Upper lobe of left lung (tissue), 6 donors: ENCODE results near the gene NRXN3. TPM values are rescaled to one million over a fixed set of nuclear protein-coding genes. Genes with fewer than 3 reads are reported as not detected.

Experiments used
- ATAC-seq, 2 donors: fragments of 200-7000 bp; cut with Tn5 transposase; one replicate each; pipeline ENCODE4 v1.9.1; 2022; ENCODE audit warnings: mild to moderate bottlenecking in 2 of 2, moderate library complexity in 2 of 2; ENCODE audit not compliant: low FRiP score in 2 of 2
- DNase-seq, 2 donors: peaks; one replicate each; pipeline ENCODE4 v3.0.0-alpha.2; 2019 to 2020
- H3K27ac ChIP-seq, 4 donors: fragments of 200-600 bp; sonication (generic); one replicate each; pipeline ENCODE4 v1.5.1; 2016 to 2019
- H3K27me3 ChIP-seq, 4 donors: fragments of 200-600 bp; sonication (generic); one replicate each; pipeline ENCODE4 v1.5.1; 2017 to 2019
- H3K36me3 ChIP-seq, 4 donors: fragments of 200-600 bp; sonication (generic); one replicate each; pipeline ENCODE4 v1.5.1; 2016 to 2019
- H3K4me1 ChIP-seq, 4 donors: fragments of 200-600 bp; sonication (generic); one replicate each; pipeline ENCODE4 v1.5.1; 2018 to 2019
- H3K4me3 ChIP-seq, 4 donors: fragments of 200-600 bp; sonication (generic); one replicate each; pipeline ENCODE4 v1.5.1; 2017 to 2019; ENCODE audit warnings: mild to moderate bottlenecking in 2 of 4, moderate library complexity in 1 of 4
- H3K9me3 ChIP-seq, 4 donors: fragments of 200-600 bp; sonication (generic); one replicate each; pipeline ENCODE4 v1.5.1; 2018 to 2019
- EP300 ChIP-seq, 4 donors: sonication (generic); formaldehyde crosslinking; IDR thresholded peaks; one replicate each; pipeline ENCODE4 v1.5.1; 2017; ENCODE audit warnings: antibody characterized with exemption in 4 of 4, control low read depth in 2 of 4
- POLR2A ChIP-seq, 4 donors: fragments of 450-650 bp; IDR thresholded peaks; one replicate each; pipeline ENCODE4 v1.5.1; 2016 to 2017; ENCODE audit warnings: antibody characterized with exemption in 4 of 4, mild to moderate bottlenecking in 2 of 4
- POLR2AphosphoS5 ChIP-seq, 2 donors: sonication (generic); formaldehyde crosslinking; IDR thresholded peaks; one replicate each; pipeline ENCODE4 v1.5.1; 2017; ENCODE audit warnings: antibody characterized with exemption in 2 of 2
- WGBS, 2 donors: methylation state at CpG; one replicate each; pipeline ENCODE4 v1.1.5; 2017 to 2018; 5-methylcytosine and 5-hydroxymethylcytosine counted together
- total RNA-seq, 6 donors: library from RNA; depleted of rRNA in 4 of 6; stranded (reverse); fragments of >200 nt in 4 of 6; gene quantifications; one replicate each; pipeline versions ENCODE4 v1.1.0 to v1.2.1, GENCODE V29; 2016 to 2021
- TF ChIP-seq, protein P1 (sequence below), 6 experiments: fragments of 450-650 bp in 4 of 6; fragments of 200-600 bp in 2 of 6; sonication (generic) in 2 of 6; IDR thresholded peaks; one replicate each; pipeline ENCODE4 v1.5.1; 2016 to 2019; ENCODE audit warnings: antibody characterized with exemption in 6 of 6
- donor health status: DM: no; HTN: no; CAD: no; lungs with moderate emphysema.
- donor health status: DM: no; HTN: yes; CAD: no; lungs with severe emphysema.

Gene NRXN3
- total RNA-seq, 6 donors from 2014 or later = 4.4 to 14.9 (median 7.2) TPM

DNA sequence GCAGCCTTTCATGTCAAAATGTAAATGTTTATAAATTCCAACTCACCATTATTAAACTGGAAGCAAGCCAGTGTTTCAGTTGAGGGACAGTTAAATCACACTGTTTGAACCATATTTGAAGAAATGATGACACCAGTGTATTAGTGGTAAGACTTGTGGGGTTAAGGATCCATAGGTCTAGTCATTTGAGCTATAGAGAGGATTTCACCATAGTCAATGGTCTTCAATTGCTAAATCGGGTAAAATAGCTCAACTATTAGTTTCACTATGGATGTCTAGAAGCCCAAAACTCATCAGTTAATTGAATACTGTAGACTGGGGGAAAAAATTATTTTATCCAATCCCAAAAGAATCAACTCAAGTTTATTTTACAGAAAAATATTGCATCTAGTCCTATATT, 659.1 kb downstream of the NRXN3 start:
- Histone ChIP-seq H3K9me3 (no peaks in the 10 kb centered on the region), H3K4me3 (no peak overlapping the region), H3K36me3 (no peaks in the 10 kb centered on the region), H3K27ac (no peak overlapping the region), H3K4me1 (no peaks in the 10 kb centered on the region), H3K27me3 (no peaks in the 10 kb centered on the region)
- WGBS, 2 donors = 88 to 96% methylated on average over 1 of the region's 1 CpG
- no peak for DNase-seq
- no peak for ATAC-seq
- no peak for TF ChIP-seq EP300 (IDR thresholded peaks at IDR 0.05)
- TF ChIP-seq POLR2A (IDR thresholded peaks at IDR 0.05) = no peak
- TF ChIP-seq POLR2AphosphoS5 (IDR thresholded peaks at IDR 0.05) = no peak
- TF ChIP-seq, protein P1, sequence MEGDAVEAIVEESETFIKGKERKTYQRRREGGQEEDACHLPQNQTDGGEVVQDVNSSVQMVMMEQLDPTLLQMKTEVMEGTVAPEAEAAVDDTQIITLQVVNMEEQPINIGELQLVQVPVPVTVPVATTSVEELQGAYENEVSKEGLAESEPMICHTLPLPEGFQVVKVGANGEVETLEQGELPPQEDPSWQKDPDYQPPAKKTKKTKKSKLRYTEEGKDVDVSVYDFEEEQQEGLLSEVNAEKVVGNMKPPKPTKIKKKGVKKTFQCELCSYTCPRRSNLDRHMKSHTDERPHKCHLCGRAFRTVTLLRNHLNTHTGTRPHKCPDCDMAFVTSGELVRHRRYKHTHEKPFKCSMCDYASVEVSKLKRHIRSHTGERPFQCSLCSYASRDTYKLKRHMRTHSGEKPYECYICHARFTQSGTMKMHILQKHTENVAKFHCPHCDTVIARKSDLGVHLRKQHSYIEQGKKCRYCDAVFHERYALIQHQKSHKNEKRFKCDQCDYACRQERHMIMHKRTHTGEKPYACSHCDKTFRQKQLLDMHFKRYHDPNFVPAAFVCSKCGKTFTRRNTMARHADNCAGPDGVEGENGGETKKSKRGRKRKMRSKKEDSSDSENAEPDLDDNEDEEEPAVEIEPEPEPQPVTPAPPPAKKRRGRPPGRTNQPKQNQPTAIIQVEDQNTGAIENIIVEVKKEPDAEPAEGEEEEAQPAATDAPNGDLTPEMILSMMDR (IDR thresholded peaks at IDR 0.05) = no peak

DNA sequence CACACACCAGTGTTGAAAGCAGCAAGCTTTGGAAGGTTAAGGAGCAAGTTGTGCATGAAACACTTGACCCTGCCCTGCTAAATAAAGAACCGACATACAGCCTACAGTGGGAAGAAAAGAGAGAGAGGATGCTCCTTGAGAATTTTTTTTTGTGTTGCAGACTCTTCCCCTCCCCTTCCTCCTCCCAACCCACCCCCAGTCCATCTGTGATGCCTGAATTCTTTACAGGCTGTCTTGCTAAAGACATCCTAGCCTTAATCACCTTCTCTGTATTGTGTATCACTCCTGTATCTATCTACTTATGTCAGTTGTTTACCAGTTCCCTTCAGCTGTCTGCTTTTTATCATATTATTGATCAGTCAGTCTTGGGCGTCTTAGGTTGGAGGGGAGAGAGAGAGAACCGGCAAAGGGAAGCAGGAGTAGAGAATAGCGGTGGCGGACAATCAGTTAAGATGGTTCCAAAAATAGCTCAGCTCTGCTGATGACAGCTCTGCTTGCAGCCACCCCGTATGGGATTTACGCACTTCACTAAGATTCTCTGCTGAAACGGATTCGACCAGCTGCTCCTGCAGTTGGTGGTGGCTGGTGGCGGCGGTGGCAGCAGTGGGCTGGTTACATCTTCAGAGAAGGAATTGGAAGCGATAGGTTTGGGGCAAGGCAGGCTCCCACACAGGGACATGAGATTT, 664.7 kb downstream of the NRXN3 start:
- peak in 1 of 2 donors; percentile 66 for DNase-seq
- 50 to 56% methylated on average over 12 of the region's 12 CpGs for WGBS, 2 donors

DNA sequence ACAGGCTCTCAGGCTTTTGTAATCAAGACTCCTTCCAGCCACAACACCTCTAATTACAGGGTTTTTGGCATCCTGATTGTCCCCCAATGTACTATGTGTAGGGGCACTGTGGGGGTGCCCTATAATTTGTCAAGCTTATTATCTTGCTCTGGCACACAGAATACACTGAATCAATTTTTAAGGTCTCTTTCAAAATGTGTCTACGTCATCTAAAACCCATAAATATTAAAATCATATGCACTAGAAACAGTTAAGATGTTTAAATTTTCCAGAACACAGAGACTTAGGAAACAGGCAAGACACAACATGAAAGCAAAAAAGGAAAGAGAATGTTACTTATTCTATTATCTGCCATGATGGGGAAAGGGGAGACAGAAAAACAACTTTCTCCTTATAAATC, 665.7 kb downstream of the NRXN3 start:
- Histone ChIP-seq H3K4me1 (no peaks in the 10 kb centered on the region), H3K27me3 (no peaks in the 10 kb centered on the region), H3K4me3 (no peak overlapping the region), H3K27ac (no peak overlapping the region), H3K9me3 (no peaks in the 10 kb centered on the region), H3K36me3 (no peaks in the 10 kb centered on the region)
- no peak for DNase-seq
- 84 to 88% methylated on average over 1 of the region's 1 CpG for WGBS, 2 donors
- no peak for ATAC-seq
- TF ChIP-seq EP300 (IDR thresholded peaks at IDR 0.05) (no peak), POLR2A (IDR thresholded peaks at IDR 0.05) (no peak), POLR2AphosphoS5 (IDR thresholded peaks at IDR 0.05) (no peak)
- TF ChIP-seq, protein P1 (IDR thresholded peaks at IDR 0.05) = no peak

More for the DNA sequence above, 664.7 kb downstream of the NRXN3 start:
- TF ChIP-seq, protein P1 (IDR thresholded peaks at IDR 0.05) = no peak
- no peak for TF ChIP-seq POLR2AphosphoS5 (IDR thresholded peaks at IDR 0.05)
- no peak for TF ChIP-seq POLR2A (IDR thresholded peaks at IDR 0.05)
- TF ChIP-seq EP300 (IDR thresholded peaks at IDR 0.05) = no peak
- Histone ChIP-seq H3K4me3 (no peak overlapping the region), H3K27ac (no peak overlapping the region), H3K27me3 (no peaks in the 10 kb centered on the region), H3K9me3 (no peaks in the 10 kb centered on the region), H3K36me3 (no peaks in the 10 kb centered on the region), H3K4me1 (no peaks in the 10 kb centered on the region)
- no peak for ATAC-seq

DNA sequence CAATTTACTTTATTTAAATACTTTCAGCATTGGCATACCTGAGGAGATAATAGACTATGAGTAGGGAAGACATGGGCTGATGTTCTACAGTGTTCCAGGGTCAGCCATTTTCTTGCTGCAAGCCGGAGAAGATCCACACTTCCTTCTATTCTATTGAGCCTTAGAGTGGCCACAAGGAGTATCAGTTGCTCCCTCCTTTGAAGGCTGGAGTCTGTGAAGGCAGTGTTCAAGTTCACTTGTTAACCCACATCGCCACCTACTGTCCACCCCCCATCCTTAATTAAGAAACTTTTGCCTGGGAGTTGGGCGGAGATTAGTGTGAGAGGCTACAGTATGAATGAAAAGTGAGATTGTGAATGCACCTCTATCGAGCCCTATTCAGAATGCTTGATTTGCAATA, 666.6 kb downstream of the NRXN3 start:
- Histone ChIP-seq H3K27me3 (no peaks in the 10 kb centered on the region), H3K4me3 (no peak overlapping the region), H3K27ac (no peak overlapping the region), H3K4me1 (no peaks in the 10 kb centered on the region), H3K9me3 (no peaks in the 10 kb centered on the region), H3K36me3 (no peaks in the 10 kb centered on the region)
- TF ChIP-seq, protein P1 (IDR thresholded peaks at IDR 0.05) = peak in 4 of 6 experiments; percentile 9 to 31 (median 21)
- TF ChIP-seq POLR2AphosphoS5 (IDR thresholded peaks at IDR 0.05) = no peak
- no peak for TF ChIP-seq EP300 (IDR thresholded peaks at IDR 0.05)
- DNase-seq = peak in 1 of 2 donors; percentile 21
- ATAC-seq = no peak
- WGBS, 2 donors = 28 to 40% methylated on average over 4 of the region's 4 CpGs

DNA sequence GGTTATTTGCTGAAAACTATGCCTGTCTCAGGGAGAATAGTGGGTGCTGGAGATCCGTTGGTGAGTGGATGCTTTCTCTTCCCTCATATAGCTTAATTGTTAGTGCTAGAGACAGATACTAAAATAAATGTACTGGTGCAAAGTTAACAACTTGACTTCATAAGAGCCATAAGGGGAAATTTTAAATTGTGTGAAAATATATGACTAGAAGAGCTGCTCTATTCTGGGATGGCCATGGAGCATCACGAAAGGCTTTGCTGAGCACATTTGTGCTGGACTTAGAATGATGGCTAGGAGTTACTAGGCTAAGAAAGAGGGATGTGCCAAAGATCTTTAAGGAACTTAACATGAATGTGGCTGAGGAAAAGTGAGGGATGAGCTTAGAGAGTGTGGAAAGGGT, 668.8 kb downstream of the NRXN3 start:
- no peak overlapping the region for H3K27ac ChIP-seq
- no peaks in the 10 kb centered on the region for H3K4me1 ChIP-seq
- DNase-seq (no peak), ATAC-seq (no peak)
- WGBS, 2 donors = 86 to 93% methylated on average over 2 of the region's 2 CpGs
- TF ChIP-seq POLR2AphosphoS5 (IDR thresholded peaks at IDR 0.05) (no peak), EP300 (IDR thresholded peaks at IDR 0.05) (no peak), POLR2A (IDR thresholded peaks at IDR 0.05) (no peak)
- TF ChIP-seq, protein P1 (IDR thresholded peaks at IDR 0.05) = no peak
- no peak overlapping the region for H3K4me3 ChIP-seq
- no peaks in the 10 kb centered on the region for H3K9me3 ChIP-seq
- H3K36me3 ChIP-seq = no peaks in the 10 kb centered on the region
- H3K27me3 ChIP-seq = no peaks in the 10 kb centered on the region
